Stimulated activated CD8-positive, alpha-beta memory T cell treated with anti-CD3 and anti-CD28 coated beads, Interleukin-4, amount 100 ng/mL, for 24 hours (primary cell): Measurements from ENCODE around the gene SLC35B4.

Experiments
- DNase-seq: peaks from one replicate; pipeline ENCODE4 v3.0.0-alpha.2; 2020; ENCODE audit warnings: low read depth

Gene SLC35B4

DNA sequence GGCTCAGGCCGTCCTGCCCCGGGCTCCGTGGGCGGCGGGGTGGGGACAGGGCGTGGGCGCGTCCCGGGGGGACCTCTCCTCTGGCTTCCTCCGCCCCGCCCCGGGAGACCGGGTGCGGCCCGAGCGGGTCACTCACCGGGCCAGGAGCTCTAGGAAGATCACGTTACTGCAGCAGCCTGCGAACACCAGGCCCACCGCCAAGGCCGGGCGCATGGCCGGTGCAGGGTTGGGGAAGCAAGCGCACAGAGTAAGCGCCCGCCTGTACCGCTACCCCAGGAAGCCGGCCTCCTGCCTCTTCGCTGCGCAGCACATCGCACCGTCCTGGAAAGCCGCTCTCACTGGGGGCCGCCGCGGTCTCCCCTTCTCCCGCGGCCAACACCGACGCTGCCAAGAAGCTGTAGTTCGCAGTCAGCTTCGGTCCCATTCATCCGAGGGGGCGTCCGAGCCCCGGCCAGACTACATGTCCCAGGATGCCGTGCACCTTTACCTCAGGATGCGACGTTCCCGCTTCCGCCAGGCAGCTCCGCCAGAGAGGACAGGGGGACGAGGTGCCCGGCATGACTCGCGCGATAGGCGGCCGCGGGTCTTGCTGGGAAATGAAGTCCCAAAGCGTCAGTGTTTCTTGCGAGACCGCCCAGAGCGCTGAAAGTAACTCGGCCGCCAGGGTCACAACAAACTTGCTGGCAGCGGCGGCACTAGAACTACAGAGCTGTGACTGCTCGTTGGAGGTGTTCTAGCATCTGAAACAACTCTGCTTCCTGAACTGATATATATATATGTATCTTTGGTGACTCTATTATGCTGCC is at the start of gene SLC35B4:
Gene SLC35B4, minus strand, starts transcription at position 392 of the 806 bp plus-strand sequence. Its CDS starts 179 bp downstream, at position 213.
- peak; percentile 93 for DNase-seq

DNA sequence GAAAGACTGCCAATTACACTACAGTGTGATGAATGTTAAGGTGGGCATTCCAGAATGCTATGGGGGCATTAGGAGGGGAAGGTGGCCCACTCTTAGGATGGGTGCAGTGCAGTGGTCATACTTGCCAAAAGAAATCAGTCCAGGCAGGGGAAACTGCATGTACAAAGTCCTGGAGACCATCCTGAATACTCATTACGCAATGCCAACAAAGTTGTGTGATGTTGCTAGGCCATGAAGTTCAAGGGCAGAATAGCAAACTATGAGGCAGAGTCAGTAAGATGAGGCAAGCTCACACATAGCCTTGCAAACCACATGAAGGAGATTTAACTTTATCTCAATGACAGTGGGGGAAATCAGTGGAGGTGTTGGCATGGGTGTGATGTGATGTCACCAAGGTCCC is 49.8 kb upstream of the SLC35B4 start:
- DNase-seq, result no peak

DNA sequence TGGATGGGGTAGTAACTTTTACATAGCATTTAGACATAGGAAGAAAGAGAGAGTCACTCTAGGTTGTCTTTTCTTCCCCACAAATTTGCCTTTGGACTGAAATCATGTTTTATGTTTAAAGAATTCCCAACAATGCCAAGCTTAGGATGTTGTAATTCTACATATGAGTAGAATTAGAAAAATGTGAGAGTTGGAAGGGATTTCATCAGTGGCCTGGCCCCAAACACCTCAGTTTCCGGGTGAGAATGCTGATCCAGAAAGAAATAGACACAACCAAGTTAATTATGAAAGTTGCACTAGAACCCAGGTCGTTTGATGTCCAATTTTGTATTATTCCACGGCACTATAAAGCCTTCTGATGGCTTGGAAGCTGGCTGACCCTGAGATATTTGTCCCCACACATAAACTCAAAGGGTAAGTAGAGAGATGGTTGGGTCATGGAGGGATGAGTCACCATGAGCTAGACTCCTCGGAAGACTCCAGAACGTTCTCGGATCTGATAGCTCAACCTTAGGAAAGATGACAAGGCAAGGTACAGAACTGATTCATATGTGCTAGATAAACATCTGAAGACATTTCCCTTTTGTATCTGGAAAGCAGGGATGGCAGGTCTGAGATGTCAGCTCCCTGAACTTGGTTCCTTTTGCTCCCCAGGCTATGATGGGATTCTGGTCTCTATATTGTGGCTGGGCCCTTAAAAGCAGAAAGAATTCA is 48.8 kb upstream of the SLC35B4 start:
- no peak for DNase-seq

DNA sequence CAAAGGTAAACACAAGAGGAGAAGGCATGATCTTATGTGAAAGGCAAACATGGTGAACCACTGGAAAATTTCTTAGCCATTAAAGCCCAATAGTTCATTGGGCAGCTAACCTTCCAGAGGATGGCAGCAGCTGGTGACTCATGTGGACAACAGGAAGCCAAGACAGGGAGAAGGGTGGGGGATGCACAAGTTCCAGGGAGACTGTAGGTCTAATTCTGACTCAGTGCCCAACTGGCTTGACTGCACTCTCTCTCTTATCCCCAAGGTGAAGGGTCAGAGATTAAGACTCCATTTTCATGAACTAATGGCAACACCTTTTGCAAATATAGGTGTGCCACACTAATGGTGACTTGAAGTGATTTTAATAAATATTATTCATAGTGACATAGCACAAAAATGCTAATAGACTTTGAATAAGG is 47.9 kb upstream of the SLC35B4 start:
- no peak for DNase-seq

GRCh38 chr7:134362587-134363483 is 46.1 kb upstream of the SLC35B4 start:
- no peak for DNase-seq

DNA sequence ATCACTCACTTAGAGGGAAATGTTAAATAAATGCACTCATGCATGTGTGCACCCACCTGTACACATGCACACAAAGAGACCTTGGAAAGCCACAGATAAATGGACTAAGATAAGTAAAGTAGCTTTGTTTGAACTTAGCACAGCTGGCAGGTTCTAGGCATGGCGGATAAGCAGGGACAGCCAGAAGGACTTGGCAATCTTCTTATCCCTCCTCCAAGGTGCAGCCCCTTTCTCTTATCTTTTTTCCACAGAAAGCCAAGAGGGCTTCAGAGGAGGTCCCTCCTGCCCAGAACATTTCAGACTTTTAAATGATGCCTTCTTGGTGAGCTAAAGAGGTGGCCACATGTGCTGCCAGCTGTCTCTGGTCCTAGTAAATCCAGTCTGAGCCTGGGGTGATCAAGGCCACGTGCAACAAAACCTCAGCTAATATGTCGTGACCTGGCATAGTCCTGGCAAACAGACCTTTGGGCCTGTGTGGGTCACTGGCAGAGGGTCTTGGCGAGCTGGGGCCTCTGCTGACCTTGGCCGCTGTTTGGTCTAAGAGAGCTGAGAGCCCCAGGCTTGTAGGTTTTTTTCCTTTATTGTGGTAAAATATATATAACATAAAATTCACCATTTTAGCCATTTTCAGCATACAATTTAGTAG is 43.2 kb upstream of the SLC35B4 start:
- DNase-seq, result no peak

DNA sequence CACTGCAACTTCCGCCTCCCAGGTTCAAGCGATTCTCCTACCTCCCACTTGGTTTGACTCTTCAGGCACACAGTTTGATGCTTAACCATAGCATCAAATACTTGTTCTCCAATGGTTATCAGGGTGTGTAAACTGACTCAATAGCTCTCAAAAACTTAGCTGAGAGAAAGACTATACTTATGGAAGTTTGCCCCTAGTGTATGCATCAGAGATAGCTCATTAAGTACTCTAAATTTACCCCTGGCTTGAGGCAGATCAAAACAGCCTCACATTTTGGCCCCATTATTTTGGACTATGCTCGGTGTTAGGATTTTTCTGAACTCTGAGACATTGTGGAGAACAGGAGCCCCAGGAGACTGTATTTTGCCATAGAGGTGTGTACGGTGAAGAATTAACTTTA is 40.8 kb upstream of the SLC35B4 start:
- no peak for DNase-seq

DNA sequence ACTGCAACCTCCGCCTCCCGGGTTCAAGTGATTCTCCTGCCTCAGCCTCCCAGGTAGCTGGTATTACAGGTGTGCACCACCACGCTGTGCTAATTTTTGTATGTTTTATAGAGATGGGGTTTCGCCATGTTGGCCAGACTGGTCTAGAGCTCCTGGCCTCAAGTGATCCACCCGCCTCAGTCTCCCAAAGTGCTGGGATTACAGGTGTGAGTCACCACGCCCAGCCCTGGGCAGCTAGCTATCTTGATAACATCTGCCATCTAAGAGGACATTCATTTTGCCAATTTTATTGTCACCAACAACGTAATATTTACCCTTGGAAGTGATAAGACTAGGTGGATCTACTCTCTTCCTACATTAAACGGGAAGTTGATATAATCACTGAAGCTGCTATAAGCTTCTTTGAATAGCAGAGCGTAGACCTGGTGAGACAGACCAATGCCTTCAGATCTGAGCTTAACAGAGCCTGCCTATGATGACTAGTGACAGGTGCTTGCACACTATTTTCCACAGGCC is 39.7 kb upstream of the SLC35B4 start:
- DNase-seq, result no peak

DNA sequence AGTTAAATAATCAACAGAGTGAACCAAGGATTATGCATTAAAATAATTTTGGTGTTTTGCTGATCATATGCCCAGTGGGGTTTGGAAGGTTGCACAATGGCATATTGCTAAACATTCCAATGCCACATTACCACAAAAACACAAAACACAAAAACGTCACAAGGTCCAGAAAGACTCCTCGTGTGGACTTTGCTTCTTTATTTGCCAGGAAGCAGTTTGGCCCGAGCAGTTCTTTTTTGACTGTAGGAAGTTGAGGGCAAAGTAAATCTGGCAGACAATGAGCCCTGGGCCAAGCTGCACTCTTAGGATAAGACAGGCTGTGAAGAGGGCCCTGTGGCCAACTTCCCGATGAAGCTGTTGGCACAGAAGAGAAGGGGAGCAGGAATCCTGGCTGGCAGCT is 39.2 kb upstream of the SLC35B4 start:
- no peak for DNase-seq

- no peak for DNase-seq
These were observed 38.3 kb upstream of the SLC35B4 start for GRCh38 chr7:134355004-134355525.

- no peak for DNase-seq
These were observed 36.7 kb upstream of the SLC35B4 start for GRCh38 chr7:134353411-134353810.

GRCh38 chr7:134351424-134351823 is 34.7 kb upstream of the SLC35B4 start:
- no peak for DNase-seq

GRCh38 chr7:134350709-134351108 is 34.0 kb upstream of the SLC35B4 start:
- no peak for DNase-seq

DNA sequence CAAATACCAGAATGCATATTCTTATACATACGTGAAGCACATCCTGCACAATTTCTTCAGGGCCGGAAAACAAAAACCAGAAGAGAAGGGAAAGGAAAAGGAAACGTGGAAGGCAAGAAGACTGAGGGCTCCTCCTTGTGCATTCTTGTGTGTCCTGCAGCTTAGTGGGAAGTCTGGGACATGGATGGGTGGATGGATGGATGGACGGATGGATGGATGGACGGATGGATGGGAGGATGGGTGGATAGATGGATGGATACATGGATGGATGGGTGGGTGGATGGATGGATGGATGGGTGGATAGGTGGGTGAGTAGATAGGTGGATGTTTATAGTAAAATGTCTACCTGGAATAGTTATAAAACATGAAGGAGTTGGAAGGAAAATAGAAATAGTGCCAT is 30.8 kb upstream of the SLC35B4 start:
- no peak for DNase-seq

DNA sequence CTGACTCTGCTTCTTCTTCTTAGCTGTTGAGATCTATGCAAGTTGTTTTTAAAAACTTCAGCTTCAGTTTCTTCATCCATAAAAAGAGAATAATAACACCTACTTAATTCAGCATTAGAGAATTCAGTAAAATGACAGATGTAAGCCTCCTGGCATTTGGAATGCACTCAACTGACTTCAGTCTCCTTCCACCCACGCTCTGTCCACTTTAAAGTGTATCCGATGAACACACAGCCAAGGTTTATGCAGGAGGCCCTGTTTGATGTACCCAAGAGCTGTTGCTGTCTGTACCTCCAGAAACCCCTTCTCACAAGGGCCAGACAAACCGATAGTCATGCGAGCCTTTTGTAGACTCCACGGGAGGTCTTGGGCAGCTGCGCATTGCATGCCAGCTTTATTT is 27.1 kb upstream of the SLC35B4 start:
- no peak for DNase-seq

DNA sequence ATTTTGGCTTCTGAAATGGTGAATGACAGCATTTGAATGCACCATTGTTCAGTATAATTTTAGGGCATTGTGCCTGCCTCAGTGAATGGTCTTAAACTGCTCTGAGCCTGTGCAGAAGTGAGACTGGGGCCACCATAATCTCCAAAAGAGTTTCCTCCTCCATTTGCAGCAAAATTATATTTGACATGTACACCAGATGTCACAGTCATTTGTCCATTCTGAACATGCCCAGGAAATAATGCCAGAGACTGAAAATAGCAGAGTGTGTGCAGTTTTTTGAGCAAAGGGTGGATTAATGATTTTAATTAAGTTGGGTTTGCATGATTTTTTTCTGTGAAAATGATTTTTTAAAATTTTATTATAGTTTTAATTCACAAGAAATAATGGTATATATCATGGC is 26.4 kb upstream of the SLC35B4 start:
- no peak for DNase-seq

- no peak for DNase-seq
These were observed 22.7 kb upstream of the SLC35B4 start for GRCh38 chr7:134339475-134339874.

DNA sequence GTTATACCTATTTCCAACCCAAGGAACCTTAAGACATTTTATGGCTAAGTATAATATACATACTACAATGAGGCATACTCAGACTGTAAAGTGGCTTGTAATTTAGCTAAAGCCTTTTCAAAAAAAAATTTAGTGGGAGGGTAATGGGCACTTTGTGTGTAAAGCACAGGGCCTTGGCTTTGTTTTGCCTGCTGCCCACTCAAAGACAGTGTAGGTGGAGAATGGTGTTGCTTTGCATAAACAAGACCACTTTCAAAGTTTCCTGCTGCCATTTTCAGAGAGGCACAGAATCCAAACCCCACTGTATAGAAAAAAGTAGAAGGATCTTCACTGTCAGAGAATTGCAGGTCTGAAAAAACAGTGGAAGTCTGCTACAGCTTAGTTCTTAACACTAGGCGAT is 21.2 kb upstream of the SLC35B4 start:
- DNase-seq, result no peak

- no peak for DNase-seq
These were observed 17.7 kb upstream of the SLC35B4 start for GRCh38 chr7:134334408-134334807.

GRCh38 chr7:134333943-134334342 is 17.2 kb upstream of the SLC35B4 start:
- no peak for DNase-seq

GRCh38 chr7:134332892-134333291 is 16.2 kb upstream of the SLC35B4 start:
- no peak for DNase-seq

DNA sequence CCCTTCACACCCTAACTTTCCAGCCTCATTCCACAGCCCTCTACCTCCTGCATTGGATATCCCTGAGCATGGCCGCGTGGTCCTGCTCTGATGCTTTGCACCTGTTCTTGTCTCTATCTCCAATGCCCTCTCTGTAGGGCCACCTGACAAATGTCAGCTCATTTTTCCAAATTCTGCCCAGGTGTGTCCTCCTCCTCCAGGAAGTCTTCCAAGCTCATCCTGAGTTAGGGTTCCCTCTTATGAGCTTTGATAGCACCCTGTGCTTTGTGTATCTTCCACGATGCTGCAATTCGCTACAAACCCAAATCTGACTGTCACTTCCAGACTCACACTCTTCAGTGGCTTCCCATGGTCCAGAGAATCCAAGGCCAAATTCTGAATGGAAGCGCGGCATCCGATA is 14.7 kb upstream of the SLC35B4 start:
- no peak for DNase-seq
